Lower lobe of right lung (tissue), 2 donors: ENCODE data around the gene SEC22C. TPM values are rescaled to one million over a fixed set of nuclear protein-coding genes. Genes with fewer than 3 reads are reported as not detected.
A peak's percentile ranks its signal among the peaks of the same experiment; 100 is the strongest.
"Not testable (repeated sequence)": the region's sequence is repeated elsewhere in the genome, so short reads cannot be mapped to it uniquely, and the experiment has no call there.

Source experiments
- ATAC-seq, 2 donors: fragments of 200-7000 bp; cut with Tn5 transposase; one replicate each; pipeline ENCODE4 v1.9.1; 2020 to 2022; ENCODE audit warnings: mild to moderate bottlenecking in 2 of 2, moderate library complexity in 2 of 2
- DNase-seq: peaks from one replicate; pipeline ENCODE4 v3.0.0-alpha.2; 2020
- H3K27ac ChIP-seq: fragments of 200-600 bp; one replicate; pipeline ENCODE4 v1.8.0; 2022
- H3K27me3 ChIP-seq: fragments of 200-600 bp; one replicate; pipeline ENCODE4 v1.8.0; 2022; ENCODE audit warnings: low read depth
- H3K36me3 ChIP-seq: fragments of 200-600 bp; one replicate; pipeline ENCODE4 v1.8.0; 2022; ENCODE audit warnings: mild to moderate bottlenecking
- H3K4me1 ChIP-seq: fragments of 200-600 bp; one replicate; pipeline ENCODE4 v1.8.0; 2022
- H3K4me3 ChIP-seq: fragments of 200-600 bp; one replicate; pipeline ENCODE4 v1.8.0; 2022; ENCODE audit warnings: mild to moderate bottlenecking
- H3K9me3 ChIP-seq: fragments of 200-600 bp; one replicate; pipeline ENCODE4 v1.8.0; 2022
- intact Hi-C: fragments of 100-400 bp; cut with DNase I; formaldehyde crosslinking; loops from one replicate; pipeline ENCODE4 v1.11.0; 2022
- total RNA-seq: library from RNA; stranded (reverse); fragmentation: NEBNext Ultra II Directional; extraction: Animal tissue kit (Norgen Biotek cat#: 25700); gene quantifications from one replicate; pipeline ENCODE4 v1.2.1, GENCODE V29; 2021
- TF ChIP-seq, protein P1 (sequence below): fragments of 200-600 bp; IDR thresholded peaks from one replicate; pipeline ENCODE4 v1.8.0; 2022; ENCODE audit warnings: antibody characterized with exemption, mild to moderate bottlenecking
- donor health status: DM: no; HTN: yes; CAD: no; lungs with severe emphysema.

The SEC22C gene
- total RNA-seq, 1 donor from 2014 or later: 51.3 TPM

DNA sequence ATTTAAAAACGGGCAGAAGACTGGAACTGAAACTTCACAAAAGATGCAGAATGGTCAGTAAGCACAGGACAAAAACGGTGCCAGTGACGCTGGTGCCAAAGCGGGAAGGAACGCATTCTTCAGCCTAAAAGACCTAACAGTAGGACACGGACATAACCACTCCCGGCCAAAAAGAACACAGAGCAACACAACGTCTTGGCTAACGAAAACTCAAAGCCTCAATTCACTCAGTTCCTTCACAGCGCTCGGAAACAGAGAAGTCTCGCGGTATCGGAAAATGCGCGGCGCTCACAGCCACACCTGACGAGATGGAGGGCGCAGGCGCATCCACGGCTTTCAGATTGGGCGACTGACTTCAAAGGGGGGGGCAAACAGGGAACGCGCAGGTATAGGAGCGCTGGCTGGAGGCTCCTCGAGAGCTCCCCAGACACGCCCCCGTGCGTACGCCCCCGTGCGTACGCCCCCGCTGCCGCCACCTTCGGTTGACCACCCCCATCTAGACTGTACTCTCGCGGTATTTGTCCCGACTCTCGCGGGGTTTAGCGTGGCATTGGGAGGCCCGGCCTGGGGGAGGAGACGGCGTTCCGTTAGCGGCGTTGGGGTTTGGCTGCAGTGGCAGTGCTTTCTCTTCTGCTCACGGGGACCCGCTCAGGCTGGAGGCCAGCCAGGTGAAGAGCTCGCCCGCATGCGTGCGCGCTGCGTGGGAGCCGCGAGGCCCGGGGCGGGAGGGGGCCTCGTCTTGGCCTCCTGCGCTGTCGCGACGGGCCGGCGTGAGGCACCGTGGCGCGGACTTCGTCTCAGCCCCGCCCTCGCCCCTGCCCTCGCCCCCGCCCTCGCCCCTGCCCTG is 18.6 kb upstream of the SEC22C start, which contains the start of gene NKTR:
NKTR (plus strand) TSS at position 576 of the 847 bp plus-strand sequence. CDS start 321 bp downstream, outside the sequence.
- TF ChIP-seq, protein P1, sequence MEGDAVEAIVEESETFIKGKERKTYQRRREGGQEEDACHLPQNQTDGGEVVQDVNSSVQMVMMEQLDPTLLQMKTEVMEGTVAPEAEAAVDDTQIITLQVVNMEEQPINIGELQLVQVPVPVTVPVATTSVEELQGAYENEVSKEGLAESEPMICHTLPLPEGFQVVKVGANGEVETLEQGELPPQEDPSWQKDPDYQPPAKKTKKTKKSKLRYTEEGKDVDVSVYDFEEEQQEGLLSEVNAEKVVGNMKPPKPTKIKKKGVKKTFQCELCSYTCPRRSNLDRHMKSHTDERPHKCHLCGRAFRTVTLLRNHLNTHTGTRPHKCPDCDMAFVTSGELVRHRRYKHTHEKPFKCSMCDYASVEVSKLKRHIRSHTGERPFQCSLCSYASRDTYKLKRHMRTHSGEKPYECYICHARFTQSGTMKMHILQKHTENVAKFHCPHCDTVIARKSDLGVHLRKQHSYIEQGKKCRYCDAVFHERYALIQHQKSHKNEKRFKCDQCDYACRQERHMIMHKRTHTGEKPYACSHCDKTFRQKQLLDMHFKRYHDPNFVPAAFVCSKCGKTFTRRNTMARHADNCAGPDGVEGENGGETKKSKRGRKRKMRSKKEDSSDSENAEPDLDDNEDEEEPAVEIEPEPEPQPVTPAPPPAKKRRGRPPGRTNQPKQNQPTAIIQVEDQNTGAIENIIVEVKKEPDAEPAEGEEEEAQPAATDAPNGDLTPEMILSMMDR: peak; percentile 16
- Histone ChIP-seq H3K4me1 (peaks cover 39% of the 10 kb centered on the region), H3K4me3 (peak within 1 kb of the TSS; percentile 76), H3K27ac (peak within 1 kb of the TSS; percentile 94), H3K36me3 (peaks cover 5% of the 10 kb centered on the region), H3K27me3 (no peaks in the 10 kb centered on the region), H3K9me3 (no peaks in the 10 kb centered on the region)
- DNase-seq: peak; percentile 98
- peak; percentile 97 to 98 for ATAC-seq
- intact Hi-C loops: no loop called here

DNA sequence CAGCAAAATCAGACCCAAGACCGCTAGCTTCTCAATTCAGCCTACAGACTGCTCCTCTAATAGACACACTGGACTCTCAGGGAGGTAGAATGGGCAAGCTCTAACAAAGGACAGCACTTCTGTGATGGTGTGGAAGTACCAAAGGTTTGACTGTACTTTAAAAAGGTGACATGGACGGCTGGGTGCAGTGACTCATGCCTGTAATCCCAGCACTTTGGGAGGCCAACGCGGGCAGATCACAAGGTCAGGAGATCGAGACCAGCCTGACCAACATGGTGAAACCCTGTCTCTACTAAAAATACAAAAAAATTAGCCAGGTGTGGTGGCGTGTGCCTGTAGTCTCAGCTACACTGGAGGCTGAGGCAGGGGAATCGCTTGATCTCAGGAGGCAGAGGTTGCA is 15.3 kb upstream of the SEC22C start:
- intact Hi-C loops, H3K27ac ChIP-seq, DNase-seq, H3K9me3 ChIP-seq, H3K4me3 ChIP-seq, H3K27me3 ChIP-seq, ATAC-seq: not testable (repeated sequence)
- H3K36me3 ChIP-seq: peaks cover 30% of the 10 kb centered on the region
- H3K4me1 ChIP-seq: peaks cover 16% of the 10 kb centered on the region

DNA sequence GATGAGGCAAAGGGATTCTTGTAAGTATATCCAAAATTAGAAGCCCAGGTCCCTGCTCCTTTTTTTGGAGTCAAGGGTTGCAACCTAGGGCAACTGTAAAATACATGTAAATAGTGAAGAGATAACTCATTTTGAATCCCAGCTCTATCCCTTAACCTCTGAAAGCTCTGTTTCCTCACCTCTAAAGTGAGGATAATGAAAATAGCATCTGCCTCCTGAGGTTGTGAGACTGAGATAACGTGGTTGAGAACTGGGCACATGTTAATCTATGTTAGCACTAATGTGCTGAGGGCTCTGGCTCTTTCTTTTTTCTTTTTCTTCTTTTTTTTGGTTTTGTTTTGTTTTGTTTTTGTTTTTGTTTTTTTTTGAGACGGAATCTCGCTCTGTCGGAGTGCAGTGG is 13.9 kb upstream of the SEC22C start:
- intact Hi-C loops: no loop called here
- H3K36me3 ChIP-seq: peaks cover 30% of the 10 kb centered on the region
- peaks cover 19% of the 10 kb centered on the region for H3K4me1 ChIP-seq
- H3K27ac ChIP-seq: no peak overlapping the region
- H3K9me3 ChIP-seq: no peaks in the 10 kb centered on the region
- TF ChIP-seq, protein P1: no peak
- DNase-seq: no peak
- no peak overlapping the region for H3K4me3 ChIP-seq
- ATAC-seq: no peak
- H3K27me3 ChIP-seq: no peaks in the 10 kb centered on the region

DNA sequence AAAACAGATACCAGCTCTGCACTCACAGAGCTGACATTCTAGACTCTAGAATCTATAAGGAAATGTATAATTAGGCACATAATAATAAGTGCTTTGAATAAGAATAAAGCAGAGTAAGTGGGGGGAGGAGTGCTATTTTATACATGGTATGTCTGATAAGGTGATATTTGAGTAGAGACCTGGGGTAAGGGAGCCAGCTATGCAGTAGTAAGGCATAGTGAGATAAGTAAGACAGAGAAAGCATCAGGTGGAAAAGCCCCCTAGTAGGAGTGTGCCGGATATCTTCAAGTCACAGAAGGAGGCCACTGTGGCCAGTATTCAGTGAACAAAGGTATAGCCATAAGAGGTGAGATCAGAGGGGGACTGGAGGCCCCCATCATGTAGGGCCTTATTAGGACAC is 11.9 kb upstream of the SEC22C start:
- Histone ChIP-seq H3K9me3 (no peaks in the 10 kb centered on the region), H3K4me3 (no peak overlapping the region), H3K36me3 (peaks cover 30% of the 10 kb centered on the region), H3K4me1 (peaks cover 21% of the 10 kb centered on the region), H3K27ac (no peak overlapping the region), H3K27me3 (no peaks in the 10 kb centered on the region)
- ATAC-seq (no peak), DNase-seq (no peak)
- TF ChIP-seq, protein P1: no peak
- intact Hi-C loops: no loop called here

DNA sequence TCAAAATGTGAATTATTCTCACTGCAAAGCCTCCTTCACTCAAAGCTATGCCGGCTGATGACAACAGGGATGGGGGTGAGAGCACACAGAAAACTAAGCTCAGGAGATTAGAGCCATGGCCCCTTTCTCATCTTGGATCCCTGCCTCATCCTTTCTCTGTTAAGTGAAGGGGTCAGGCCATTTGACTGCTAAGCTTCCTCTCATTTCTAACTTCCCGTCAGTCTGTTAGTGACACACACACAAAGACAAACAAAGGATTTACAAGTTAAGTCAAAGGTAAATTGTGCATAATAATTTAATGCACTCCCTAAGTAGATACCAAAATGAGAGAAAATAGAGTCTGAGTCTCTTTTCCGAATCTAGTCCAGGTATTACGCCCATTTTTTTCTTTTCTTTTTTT is 10.0 kb upstream of the SEC22C start:
- H3K4me1 ChIP-seq: peaks cover 21% of the 10 kb centered on the region
- intact Hi-C loops: no loop called here
- ATAC-seq: no peak
- peak overlapping the region; percentile 80 for H3K4me3 ChIP-seq
- H3K9me3 ChIP-seq: no peaks in the 10 kb centered on the region
- no peak for DNase-seq
- no peaks in the 10 kb centered on the region for H3K27me3 ChIP-seq
- peak overlapping the region; percentile 87 for H3K27ac ChIP-seq
- H3K36me3 ChIP-seq: peaks cover 30% of the 10 kb centered on the region
- TF ChIP-seq, protein P1: no peak
